Activated CD8-positive, alpha-beta T cell treated with anti-CD3 and anti-CD28 coated beads for 36 hours (primary cell): ENCODE data around the gene KCNAB1. TPM values are rescaled to one million over a fixed set of nuclear protein-coding genes. Genes with fewer than 3 reads are reported as not detected.

Experiments
- ATAC-seq: fragments of 200-7000 bp; cut with Tn5 transposase; one replicate; pipeline ENCODE4 v1.10.0; 2021; ENCODE audit warnings: mild to moderate bottlenecking, moderate library complexity
- CTCF ChIA-PET: fragments of 350-600 bp; sonication (Branson Sonifier 250); formaldehyde crosslinking; loops from one replicate; lab custom pipeline; 2021; ENCODE audit warnings: antibody characterized with exemption; lab: Charles Lee
- POLR2A ChIA-PET: fragments of 350-600 bp; sonication (Branson Sonifier 250); formaldehyde crosslinking; loops from one replicate; lab custom pipeline; 2021; ENCODE audit warnings: antibody characterized with exemption; lab: Charles Lee
- DNase-seq: peaks from one replicate; pipeline ENCODE4 v3.0.0-alpha.2; 2020
- H3K27ac Mint-ChIP-seq: one replicate; pipeline ENCODE4 v1.8.0; 2021; ENCODE audit warnings: mild to moderate bottlenecking, mixed read lengths
- H3K27me3 Mint-ChIP-seq: one replicate; pipeline ENCODE4 v1.8.0; 2021; ENCODE audit warnings: mixed read lengths
- H3K36me3 Mint-ChIP-seq: one replicate; pipeline ENCODE4 v1.8.0; 2021; ENCODE audit warnings: low read depth, mixed read lengths
- H3K4me1 Mint-ChIP-seq: one replicate; pipeline ENCODE4 v1.8.0; 2021; ENCODE audit warnings: low read depth, mixed read lengths
- H3K4me3 Mint-ChIP-seq: one replicate; pipeline ENCODE4 v1.8.0; 2021; ENCODE audit warnings: mild to moderate bottlenecking, moderate library complexity, mixed read lengths
- H3K9me3 Mint-ChIP-seq: one replicate; pipeline ENCODE4 v1.8.0; 2021; ENCODE audit warnings: mixed read lengths
- intact Hi-C: fragments of 100-400 bp; cut with micrococcal nuclease; formaldehyde crosslinking; loops from one replicate; pipeline ENCODE4 v1.10.0; 2022
- total RNA-seq, 2 experiments: library from RNA; stranded (reverse); gene quantifications; one replicate each; pipeline ENCODE4 v1.2.3, GENCODE V29; 2021
- TF ChIP-seq, protein P1 (sequence below): fragments of 200-600 bp; IDR thresholded peaks from one replicate; pipeline ENCODE4 v1.8.0; 2022; ENCODE audit warnings: antibody characterized with exemption, mild to moderate bottlenecking

The KCNAB1 gene
- total RNA-seq, 2 experiments from 2014 or later = not detected

DNA sequence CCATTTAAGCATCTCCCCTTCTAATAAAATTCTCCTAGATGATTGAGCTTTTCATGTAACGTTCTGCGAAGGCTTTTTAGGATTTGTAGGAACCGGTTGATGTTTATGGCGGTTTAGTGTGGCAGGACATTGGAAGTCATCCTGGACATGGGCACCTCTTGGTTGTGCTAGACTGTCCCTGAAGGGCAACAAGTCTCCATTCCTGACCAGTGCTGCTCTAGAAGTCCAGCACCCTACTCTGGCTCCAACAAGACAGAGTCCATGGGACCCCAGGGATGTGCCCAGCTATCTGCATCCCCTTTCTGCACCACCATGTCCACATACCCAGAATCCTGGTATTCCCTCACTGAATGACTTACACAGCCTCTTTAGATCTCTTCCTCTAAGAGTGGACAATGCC is 46.4 kb downstream of the KCNAB1 start:
- no peaks in the 10 kb centered on the region for H3K36me3 Mint-ChIP-seq
- no peak overlapping the region for H3K27ac Mint-ChIP-seq
- ChIA-PET CTCF (interaction anchor here (0.8 to 2.3 kb wide), 4 partner anchors 11 to 316 kb away, joined by 3 to 9 read pairs (median 3); no protein-coding TSS in a partner anchor), POLR2A (interaction anchor here (0.7 kb wide), 1 partner anchor 833 kb away, joined by 3 read pairs; no protein-coding TSS in a partner anchor)
- ATAC-seq (no peak), DNase-seq (no peak)
- peaks cover 5% of the 10 kb centered on the region for H3K27me3 Mint-ChIP-seq
- no peak overlapping the region for H3K4me3 Mint-ChIP-seq
- TF ChIP-seq, protein P1, sequence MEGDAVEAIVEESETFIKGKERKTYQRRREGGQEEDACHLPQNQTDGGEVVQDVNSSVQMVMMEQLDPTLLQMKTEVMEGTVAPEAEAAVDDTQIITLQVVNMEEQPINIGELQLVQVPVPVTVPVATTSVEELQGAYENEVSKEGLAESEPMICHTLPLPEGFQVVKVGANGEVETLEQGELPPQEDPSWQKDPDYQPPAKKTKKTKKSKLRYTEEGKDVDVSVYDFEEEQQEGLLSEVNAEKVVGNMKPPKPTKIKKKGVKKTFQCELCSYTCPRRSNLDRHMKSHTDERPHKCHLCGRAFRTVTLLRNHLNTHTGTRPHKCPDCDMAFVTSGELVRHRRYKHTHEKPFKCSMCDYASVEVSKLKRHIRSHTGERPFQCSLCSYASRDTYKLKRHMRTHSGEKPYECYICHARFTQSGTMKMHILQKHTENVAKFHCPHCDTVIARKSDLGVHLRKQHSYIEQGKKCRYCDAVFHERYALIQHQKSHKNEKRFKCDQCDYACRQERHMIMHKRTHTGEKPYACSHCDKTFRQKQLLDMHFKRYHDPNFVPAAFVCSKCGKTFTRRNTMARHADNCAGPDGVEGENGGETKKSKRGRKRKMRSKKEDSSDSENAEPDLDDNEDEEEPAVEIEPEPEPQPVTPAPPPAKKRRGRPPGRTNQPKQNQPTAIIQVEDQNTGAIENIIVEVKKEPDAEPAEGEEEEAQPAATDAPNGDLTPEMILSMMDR = no peak
- intact Hi-C loops = no loop called here
- H3K9me3 Mint-ChIP-seq = no peaks in the 10 kb centered on the region
- H3K4me1 Mint-ChIP-seq = no peaks in the 10 kb centered on the region

DNA sequence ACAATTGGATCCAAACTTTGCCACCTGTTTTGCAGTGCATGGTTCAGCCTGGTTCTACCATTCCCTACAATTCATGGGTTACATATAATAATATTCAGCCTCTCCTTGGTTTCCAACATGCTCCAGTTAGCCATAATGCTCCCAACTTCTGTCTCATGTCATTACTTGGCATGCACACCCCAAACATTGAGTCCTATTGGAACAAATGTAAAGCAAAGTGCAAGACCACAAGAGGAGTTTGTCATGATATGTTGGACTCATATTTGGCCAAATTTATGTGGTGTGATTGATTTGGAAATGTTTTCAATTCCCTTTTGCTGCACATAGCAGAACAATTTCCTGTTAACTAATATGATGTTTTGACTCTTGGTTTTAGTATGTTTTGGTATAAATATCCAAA is 50.2 kb downstream of the KCNAB1 start:
- TF ChIP-seq, protein P1 = no peak
- Mint-ChIP-seq H3K27ac (no peak overlapping the region), H3K36me3 (no peaks in the 10 kb centered on the region), H3K27me3 (peaks cover 6% of the 10 kb centered on the region), H3K4me3 (no peak overlapping the region), H3K4me1 (no peaks in the 10 kb centered on the region), H3K9me3 (no peaks in the 10 kb centered on the region)
- DNase-seq (no peak), ATAC-seq (no peak)
- ChIA-PET POLR2A (no interaction called here), CTCF (interaction anchor here (0.7 kb wide), 1 partner anchor 1092 kb away, joined by 3 read pairs; no protein-coding TSS in a partner anchor)
- intact Hi-C loops = no loop called here

DNA sequence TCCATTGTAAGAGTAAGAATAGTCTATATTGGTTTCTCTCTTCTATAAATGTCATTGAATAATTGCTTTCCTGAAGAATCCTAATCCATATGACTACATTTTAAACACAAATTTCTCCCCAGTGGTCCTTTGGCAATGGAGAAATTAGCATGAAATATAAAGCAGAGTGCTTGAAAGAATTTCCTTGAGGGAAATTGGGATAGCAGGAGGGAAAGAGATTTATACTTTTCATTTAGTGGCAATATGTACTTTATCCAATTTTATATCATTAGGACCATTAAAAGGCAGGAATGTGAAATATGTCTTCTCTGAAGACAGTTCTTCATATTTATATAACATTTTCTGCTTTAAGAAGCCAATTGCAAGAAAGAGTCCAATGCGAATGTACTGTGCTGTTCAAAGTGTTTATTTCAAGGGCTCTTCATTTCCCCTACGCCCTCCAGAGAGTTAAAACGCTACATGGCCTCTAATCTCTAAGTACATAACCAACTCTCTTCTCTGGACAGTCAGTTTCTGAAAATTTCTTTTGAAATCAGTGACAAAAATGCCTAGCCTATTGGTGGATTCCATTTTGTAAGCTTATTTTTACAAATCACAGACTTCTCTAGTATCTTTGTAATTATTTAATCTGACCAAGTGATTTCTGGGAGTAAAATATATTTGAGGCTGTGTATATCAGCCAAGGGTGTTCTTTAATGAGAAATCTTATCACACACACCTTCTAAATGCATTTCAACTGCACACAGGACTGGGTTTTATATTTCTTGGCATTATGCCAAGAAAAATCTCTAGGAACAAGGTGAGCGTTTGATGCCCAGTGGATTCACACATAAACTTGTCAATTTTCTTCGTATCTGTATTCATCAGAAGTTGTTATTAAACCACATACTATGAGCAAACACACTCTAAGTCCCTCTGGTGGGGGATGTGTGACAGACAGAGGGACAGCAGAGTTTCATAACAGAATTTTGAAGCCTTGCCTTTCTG is 51.2 kb downstream of the KCNAB1 start:
- no peak overlapping the region for H3K4me3 Mint-ChIP-seq
- H3K36me3 Mint-ChIP-seq = no peaks in the 10 kb centered on the region
- CTCF ChIA-PET = interaction anchor here (0.9 kb wide), 1 partner anchor 20 kb away, joined by 4 read pairs; no protein-coding TSS in a partner anchor
- intact Hi-C loops = no loop called here
- ATAC-seq (no peak), DNase-seq (no peak)
- TF ChIP-seq, protein P1 = no peak
- peaks cover 8% of the 10 kb centered on the region for H3K27me3 Mint-ChIP-seq
- POLR2A ChIA-PET = no interaction called here
- H3K27ac Mint-ChIP-seq = no peak overlapping the region
- H3K4me1 Mint-ChIP-seq = no peaks in the 10 kb centered on the region
- H3K9me3 Mint-ChIP-seq = no peaks in the 10 kb centered on the region

DNA sequence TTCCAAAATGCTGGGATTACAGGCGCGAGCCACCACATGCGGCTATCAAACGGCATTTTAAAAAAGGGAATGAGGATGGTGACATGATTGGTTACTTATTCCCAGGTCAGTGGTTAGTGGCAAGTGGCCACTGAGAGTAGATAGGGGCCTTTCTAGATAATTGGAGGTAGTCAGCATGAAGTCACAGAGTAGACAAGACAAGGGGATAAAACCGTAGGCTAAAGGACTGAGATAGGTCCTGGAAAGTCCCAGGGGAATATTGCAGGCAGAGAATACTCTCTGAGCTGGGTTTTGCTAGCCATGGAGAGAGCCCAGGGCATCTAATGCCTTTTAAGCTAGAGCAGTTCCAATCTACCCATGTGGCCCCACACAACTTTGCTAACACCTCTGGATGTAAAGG is 52.2 kb downstream of the KCNAB1 start:
- intact Hi-C loops = no loop called here
- H3K9me3 Mint-ChIP-seq = no peaks in the 10 kb centered on the region
- CTCF ChIA-PET = no interaction called here
- peaks cover 6% of the 10 kb centered on the region for H3K27me3 Mint-ChIP-seq
- POLR2A ChIA-PET = no interaction called here
- TF ChIP-seq, protein P1 = no peak
- H3K27ac Mint-ChIP-seq = no peak overlapping the region
- no peaks in the 10 kb centered on the region for H3K36me3 Mint-ChIP-seq
- H3K4me1 Mint-ChIP-seq = no peaks in the 10 kb centered on the region
- H3K4me3 Mint-ChIP-seq = no peak overlapping the region
- ATAC-seq (no peak), DNase-seq (no peak)
